Lung (tissue), 12 donors: ENCODE measurements around the gene TTC34. TPM values are rescaled to one million over a fixed set of nuclear protein-coding genes. Genes with fewer than 3 reads are reported as not detected.
A peak's percentile ranks its signal among the peaks of the same experiment; 100 is the strongest.

Experiments used
- ATAC-seq: fragments of 200-7000 bp; cut with Tn5 transposase; one replicate; pipeline ENCODE4 v1.9.1; 2020; ENCODE audit warnings: moderate number of reproducible peaks; ENCODE audit not compliant: insufficient read depth, low FRiP score
- DNase-seq, 3 donors: peaks; one replicate each; pipeline ENCODE4 v3.0.0-alpha.2; 2013 to 2017
- H3K27ac ChIP-seq, 2 donors: one replicate each; pipeline ENCODE4 v1.5.1; 2013; ENCODE audit warnings: mild to moderate bottlenecking in 2 of 2, moderate library complexity in 2 of 2, control low read depth in 1 of 2, inconsistent platforms in 1 of 2, low read depth in 1 of 2, low read length in 1 of 2
- H3K27me3 ChIP-seq, 3 donors: one replicate each; pipeline ENCODE4 v1.5.1; 2013; ENCODE audit warnings: low read length in 2 of 3; ENCODE audit not compliant: control insufficient read depth in 3 of 3, insufficient read depth in 3 of 3
- H3K36me3 ChIP-seq, 4 donors: one replicate each; pipeline ENCODE4 v1.5.1; 2013; ENCODE audit warnings: low read length in 4 of 4, mild to moderate bottlenecking in 1 of 4, moderate library complexity in 1 of 4; ENCODE audit not compliant: control insufficient read depth in 4 of 4, insufficient read depth in 4 of 4
- H3K4me1 ChIP-seq, 5 donors: one replicate each; pipeline ENCODE4 v1.5.1; 2013; ENCODE audit warnings: low read length in 5 of 5, mild to moderate bottlenecking in 2 of 5, moderate library complexity in 1 of 5; ENCODE audit not compliant: control insufficient read depth in 5 of 5, insufficient read depth in 5 of 5
- H3K4me3 ChIP-seq: one replicate; pipeline ENCODE4 v1.5.1; 2013; ENCODE audit warnings: mild to moderate bottlenecking, control low read depth, moderate library complexity
- H3K9ac ChIP-seq, 2 donors: one replicate each; pipeline ENCODE4 v1.5.1; 2013; ENCODE audit warnings: low read length in 2 of 2, control low read depth in 1 of 2; ENCODE audit not compliant: insufficient read depth in 1 of 2
- H3K9me3 ChIP-seq, 4 donors: one replicate each; pipeline ENCODE4 v1.5.1; 2013; ENCODE audit warnings: low read length in 3 of 4, mild to moderate bottlenecking in 1 of 4, moderate library complexity in 1 of 4; ENCODE audit not compliant: control insufficient read depth in 4 of 4, insufficient read depth in 3 of 4
- WGBS, 2 donors: extraction: QIAGEN DNeasy Blood & Tissue Kit; methylation state at CpG; one replicate each; pipeline ENCODE4 v1.1.7; 2013; 5-methylcytosine and 5-hydroxymethylcytosine counted together
- polyA plus RNA-seq, 2 donors: library from polyadenylated mRNA; stranded (reverse); fragments of 200-250 nt; gene quantifications; one replicate each; pipeline ENCODE4 v1.2.1, GENCODE V29; 2013
- total RNA-seq, 2 donors: library from RNA; depleted of rRNA in 1 of 2; stranded (reverse); fragments of >200 nt in 1 of 2; gene quantifications; one replicate each; pipeline ENCODE4 v1.2.1, GENCODE V29; 2014 to 2021
- TF ChIP-seq, protein P1 (sequence below): IDR thresholded peaks from 2 replicates; pipeline ENCODE4 v1.5.1; 2012; ENCODE audit warnings: mild to moderate bottlenecking; ENCODE audit errors: control extremely low read depth, extremely low read depth
- donor health status: control.
- donor health status: control.
- donor health status: Bipolar disorder and iron deficiency.
- donor health status: healthy.
- donor health status: DM: yes; HTN: yes; CAD: no.

TTC34 gene
- total and polyA plus RNA-seq, 4 donors, result 0.30 to 3.3 (median 0.75) TPM

DNA sequence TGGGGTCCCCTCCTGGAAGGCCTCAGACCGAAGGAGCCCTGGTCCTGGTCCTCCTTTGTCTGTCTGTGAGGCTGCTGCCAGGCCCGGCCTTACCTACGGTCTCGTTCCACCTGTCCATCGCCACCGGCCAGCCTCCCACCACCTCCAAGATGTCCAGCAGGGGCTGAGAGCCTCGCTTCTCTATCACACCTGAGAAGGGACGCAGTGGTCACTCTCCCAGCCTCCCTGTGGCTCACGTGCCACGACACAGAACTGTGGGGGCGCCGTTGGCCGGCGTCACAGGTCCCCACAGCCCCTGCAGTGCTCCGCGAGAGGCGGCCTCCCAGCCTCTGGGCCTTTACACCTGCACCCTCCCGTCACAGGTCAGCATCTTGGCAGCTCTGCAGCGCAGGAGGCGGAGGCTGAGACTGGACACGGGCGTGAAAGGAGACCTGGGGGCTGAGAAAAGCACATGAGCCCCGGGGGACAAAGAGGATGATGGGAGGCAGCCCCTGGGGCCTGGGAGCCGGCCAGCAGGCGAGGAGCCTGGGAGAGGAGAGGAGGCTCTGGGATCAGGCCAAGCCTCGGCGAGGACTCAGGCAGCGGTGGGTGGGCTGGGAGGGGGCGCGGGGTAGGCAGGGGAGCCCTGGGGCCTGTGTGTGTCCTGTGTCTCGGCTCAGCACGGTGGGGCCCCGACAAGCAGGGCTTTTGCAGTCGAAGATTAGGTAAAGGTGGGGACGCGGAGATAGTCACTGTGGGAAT is 194.4 kb downstream of the TTC34 start:
- Histone ChIP-seq H3K27me3 (no peaks in the 10 kb centered on the region), H3K36me3 (no peaks in the 10 kb centered on the region), H3K4me1 (peaks cover 0 to 41% (median 4%) of the 10 kb centered on the region in 5 donors), H3K27ac (no peak overlapping the region), H3K4me3 (no peak overlapping the region), H3K9ac (no peak overlapping the region), H3K9me3 (peaks cover 0 to 2% (median 0%) of the 10 kb centered on the region in 4 donors)
- WGBS, 2 donors, result 82 to 88% methylated on average over 35 to 36 of the region's 36 CpGs
- DNase-seq (peak; percentile 72 to 87 (median 74)), ATAC-seq (no peak)
- TF ChIP-seq, protein P1, sequence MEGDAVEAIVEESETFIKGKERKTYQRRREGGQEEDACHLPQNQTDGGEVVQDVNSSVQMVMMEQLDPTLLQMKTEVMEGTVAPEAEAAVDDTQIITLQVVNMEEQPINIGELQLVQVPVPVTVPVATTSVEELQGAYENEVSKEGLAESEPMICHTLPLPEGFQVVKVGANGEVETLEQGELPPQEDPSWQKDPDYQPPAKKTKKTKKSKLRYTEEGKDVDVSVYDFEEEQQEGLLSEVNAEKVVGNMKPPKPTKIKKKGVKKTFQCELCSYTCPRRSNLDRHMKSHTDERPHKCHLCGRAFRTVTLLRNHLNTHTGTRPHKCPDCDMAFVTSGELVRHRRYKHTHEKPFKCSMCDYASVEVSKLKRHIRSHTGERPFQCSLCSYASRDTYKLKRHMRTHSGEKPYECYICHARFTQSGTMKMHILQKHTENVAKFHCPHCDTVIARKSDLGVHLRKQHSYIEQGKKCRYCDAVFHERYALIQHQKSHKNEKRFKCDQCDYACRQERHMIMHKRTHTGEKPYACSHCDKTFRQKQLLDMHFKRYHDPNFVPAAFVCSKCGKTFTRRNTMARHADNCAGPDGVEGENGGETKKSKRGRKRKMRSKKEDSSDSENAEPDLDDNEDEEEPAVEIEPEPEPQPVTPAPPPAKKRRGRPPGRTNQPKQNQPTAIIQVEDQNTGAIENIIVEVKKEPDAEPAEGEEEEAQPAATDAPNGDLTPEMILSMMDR, result no peak

DNA sequence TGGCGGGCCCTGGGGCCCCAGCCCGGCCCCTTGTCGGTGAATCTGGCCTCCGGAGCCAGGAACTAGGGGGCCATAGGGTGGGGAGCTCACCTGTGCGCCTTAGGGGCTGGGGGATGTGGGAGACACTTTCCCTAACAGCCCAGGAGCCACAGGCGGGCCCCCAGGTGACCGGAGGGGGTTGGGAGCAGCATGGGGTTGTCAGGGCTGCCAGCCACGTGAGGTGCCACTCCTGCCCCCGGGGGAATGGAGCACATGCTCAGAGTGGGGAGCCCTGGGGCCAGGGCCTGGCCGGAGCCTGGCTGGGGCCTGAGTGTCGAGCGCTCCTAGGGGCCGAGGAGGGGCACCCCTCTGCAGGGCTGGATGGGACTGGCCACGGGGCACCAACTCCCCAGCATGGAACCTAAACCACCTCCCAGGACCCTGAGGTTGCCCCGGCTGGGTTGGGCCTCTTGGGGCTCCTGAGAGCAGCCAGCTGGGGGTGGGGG is 195.1 kb downstream of the TTC34 start:
- Histone ChIP-seq H3K9ac (no peak overlapping the region), H3K4me1 (peaks cover 0 to 39% (median 4%) of the 10 kb centered on the region in 5 donors), H3K27me3 (no peaks in the 10 kb centered on the region), H3K9me3 (peaks cover 0 to 7% (median 0%) of the 10 kb centered on the region in 4 donors), H3K36me3 (no peaks in the 10 kb centered on the region), H3K27ac (no peak overlapping the region), H3K4me3 (no peak overlapping the region)
- 80 to 85% methylated on average over 15 of the region's 15 CpGs for WGBS, 2 donors
- ATAC-seq (no peak), DNase-seq (no peak)
- TF ChIP-seq, protein P1, result no peak

DNA sequence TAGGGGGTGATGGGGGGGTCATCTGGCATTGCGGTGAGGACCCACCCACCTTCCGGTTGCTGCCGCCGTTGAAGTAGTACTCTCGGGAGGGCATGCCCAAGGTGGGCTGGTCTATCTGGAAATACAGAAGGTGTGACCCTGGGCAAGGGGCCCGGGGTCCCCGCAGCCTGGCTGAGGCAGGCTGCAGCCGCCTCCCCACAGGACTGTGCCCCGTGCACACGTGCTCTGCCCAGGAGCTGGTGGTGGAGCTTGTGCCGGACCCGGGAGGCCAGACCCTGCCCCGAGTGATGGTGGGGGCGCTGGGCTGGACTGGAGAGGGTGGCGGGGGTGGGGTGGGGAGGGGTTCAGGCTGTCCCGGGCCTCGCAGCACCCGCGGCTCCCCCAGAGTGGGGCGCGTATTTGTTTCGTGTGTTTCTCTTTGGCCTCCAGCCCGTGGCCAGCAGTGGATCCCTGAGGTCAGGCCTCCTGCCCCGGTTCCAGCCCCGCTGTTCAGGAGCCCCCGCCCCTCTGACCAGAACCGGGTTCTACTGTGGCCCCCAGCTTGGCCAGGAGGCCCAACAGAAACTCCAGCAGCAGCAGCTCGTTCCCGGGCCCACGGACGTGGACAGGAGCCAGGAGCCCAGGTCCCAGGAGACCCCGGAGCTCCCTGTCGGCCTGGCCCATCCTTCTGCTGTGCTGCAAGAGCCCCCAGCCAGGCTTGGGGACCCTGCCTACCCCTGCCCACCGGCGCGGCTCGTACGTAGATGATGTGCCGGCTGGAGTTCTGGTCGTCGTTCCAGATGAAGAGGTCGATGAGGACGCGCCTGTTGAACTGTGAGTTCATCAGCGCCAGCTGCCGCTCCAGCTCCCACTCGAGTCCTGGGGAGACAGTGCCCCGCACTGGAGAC is 195.7 kb downstream of the TTC34 start:
- peaks cover 0 to 5% (median 0%) of the 10 kb centered on the region in 4 donors for H3K9me3 ChIP-seq
- 80 to 85% methylated on average over 48 of the region's 48 CpGs for WGBS, 2 donors
- no peak overlapping the region for H3K27ac ChIP-seq
- TF ChIP-seq, protein P1, result no peak
- H3K4me1 ChIP-seq, result peaks cover 0 to 35% (median 4%) of the 10 kb centered on the region in 5 donors
- no peak overlapping the region for H3K9ac ChIP-seq
- ATAC-seq (no peak), DNase-seq (no peak)
- H3K36me3 ChIP-seq, result no peaks in the 10 kb centered on the region
- no peak overlapping the region for H3K4me3 ChIP-seq
- no peaks in the 10 kb centered on the region for H3K27me3 ChIP-seq
